ENCODE measurements around the gene MAGI1.

GRCh38 chr3:65322910-65323309 lies 715.8 kb downstream of the MAGI1 start:
- no peak for TF ChIP-seq POLR2A (IDR thresholded peaks at IDR 0.05)
- no peak for TF ChIP-seq CTCF (IDR thresholded peaks at IDR 0.05)

Measured in lower leg skin (tissue), 3 donors.